SU-DHL-6 (cell line): ENCODE results near the gene EP300.
"Not testable (repeated sequence)": the region's sequence is repeated elsewhere in the genome, so short reads cannot be mapped to it uniquely, and the experiment has no call there.

Source experiments
- H2AFZ ChIP-seq: fragments of 200-600 bp; sonication (generic); 2 replicates; pipeline ENCODE4 v1.6.1; 2014; ENCODE audit warnings: low read depth, mild to moderate bottlenecking, moderate library complexity, mixed read lengths, antibody characterized with exemption, low read length; ENCODE audit not compliant: severe bottlenecking
- H3F3A ChIP-seq: fragments of 200-600 bp; shearing (Covaris generic); 2 replicates; pipeline ENCODE4 v1.6.0; 2016; ENCODE audit warnings: antibody characterized with exemption, mild to moderate bottlenecking; ENCODE audit not compliant: insufficient read depth
- H3K27ac ChIP-seq: fragments of 200-600 bp; sonication (generic); 2 replicates; pipeline ENCODE4 v1.5.1; 2016; ENCODE audit warnings: low read depth, mild to moderate bottlenecking, low read length, moderate library complexity, mixed read lengths
- H3K27me3 ChIP-seq: fragments of 200-600 bp; sonication (generic), shearing (Covaris generic); 2 replicates; pipeline ENCODE4 v1.6.0; 2014; ENCODE audit warnings: mild to moderate bottlenecking, low read length
- H3K36me3 ChIP-seq: fragments of 200-600 bp; sonication (generic); 2 replicates; pipeline ENCODE4 v1.6.1; 2014; ENCODE audit warnings: mild to moderate bottlenecking, low read length, mixed read lengths
- H3K4me2 ChIP-seq: fragments of 300-600, 200-600 bp; shearing (Covaris generic), sonication (generic); 2 replicates; pipeline ENCODE4 v1.6.0; 2014; ENCODE audit warnings: low read length, low read depth, mild to moderate bottlenecking; ENCODE audit not compliant: poor library complexity, severe bottlenecking
- H3K4me3 ChIP-seq: fragments of 200-600 bp; sonication (generic); 2 replicates; pipeline ENCODE4 v1.5.1; 2014; ENCODE audit warnings: antibody characterized with exemption, low read length, mild to moderate bottlenecking, mixed read lengths; ENCODE audit not compliant: insufficient read depth, poor library complexity, severe bottlenecking
- H3K79me2 ChIP-seq: fragments of 200-600 bp; sonication (generic); 2 replicates; pipeline ENCODE4 v1.6.1; 2014; ENCODE audit warnings: mild to moderate bottlenecking, low read length, moderate library complexity; ENCODE audit not compliant: insufficient read depth
- H3K9ac ChIP-seq: fragments of 200-600 bp; sonication (generic); 2 replicates; pipeline ENCODE4 v1.7.0; 2014; ENCODE audit warnings: mild to moderate bottlenecking, low read length
- H3K9me2 ChIP-seq: fragments of 200-600 bp; sonication (generic); replicated peaks from 2 replicates; pipeline ENCODE4 v1.6.1; 2014; ENCODE audit warnings: low read length; ENCODE audit not compliant: insufficient read depth
- H3K9me3 ChIP-seq: fragments of 200-600 bp; sonication (generic); 2 replicates; pipeline ENCODE4 v1.6.1; 2014; ENCODE audit warnings: low read length, mixed read lengths; ENCODE audit not compliant: insufficient read depth
- H4K20me1 ChIP-seq: fragments of 200-600 bp; sonication (generic); 2 replicates; pipeline ENCODE4 v1.6.1; 2014; ENCODE audit warnings: low read depth, mild to moderate bottlenecking, antibody characterized with exemption, low read length, moderate library complexity, mixed read lengths
- CTCF ChIP-seq: fragments of 200-600 bp; sonication (generic); IDR thresholded peaks from one replicate; pipeline ENCODE4 v1.5.1; 2017; ENCODE audit warnings: antibody characterized with exemption, mild to moderate bottlenecking, low read length, moderate library complexity; ENCODE audit not compliant: insufficient read depth, poor library complexity, severe bottlenecking
- EZH2phosphoT487 ChIP-seq: fragments of 200-600 bp; sonication (generic), shearing (Covaris generic); conservative IDR thresholded peaks from 2 replicates; pipeline ENCODE4 v1.6.1; 2018; ENCODE audit warnings: mild to moderate bottlenecking, antibody characterized with exemption, low read length, moderate library complexity, mixed read lengths

EP300 gene

GRCh38 chr22:41057076-41057475 is 35.3 kb upstream of the EP300 start:
- Histone ChIP-seq H3K4me3 (no peak overlapping the region), H3K36me3 (no peaks in the 10 kb centered on the region), H4K20me1 (no peaks in the 10 kb centered on the region), H3K79me2 (no peaks in the 10 kb centered on the region), H2AFZ (no peak overlapping the region), H3K9ac (no peak overlapping the region), H3K9me2 (no peaks in the 10 kb centered on the region), H3K9me3 (no peaks in the 10 kb centered on the region), H3F3A (no peaks in the 10 kb centered on the region), H3K27me3 (no peaks in the 10 kb centered on the region), H3K4me2 (no peak overlapping the region), H3K27ac (no peak overlapping the region)
- TF ChIP-seq EZH2phosphoT487, result no peak

- Histone ChIP-seq H2AFZ (no peak overlapping the region), H3K9ac (no peak overlapping the region), H3K4me2 (no peak overlapping the region), H3K27ac (no peak overlapping the region), H3K4me3 (no peak overlapping the region), H3K27me3 (no peaks in the 10 kb centered on the region), H3K9me3 (no peaks in the 10 kb centered on the region), H3F3A (no peaks in the 10 kb centered on the region), H3K79me2 (no peaks in the 10 kb centered on the region), H3K9me2 (no peaks in the 10 kb centered on the region), H4K20me1 (no peaks in the 10 kb centered on the region), H3K36me3 (no peaks in the 10 kb centered on the region)
- TF ChIP-seq EZH2phosphoT487, result no peak
- TF ChIP-seq CTCF, result no peak
Observed at GRCh38 chr22:41062146-41062545, 30.2 kb upstream of the EP300 start.

- not testable (repeated sequence) for H3K4me2 ChIP-seq, H3K27ac ChIP-seq, H4K20me1 ChIP-seq, H3K9me2 ChIP-seq, H3K4me3 ChIP-seq, H3K79me2 ChIP-seq, H3K9ac ChIP-seq, H3K9me3 ChIP-seq, H3K36me3 ChIP-seq, H2AFZ ChIP-seq, H3K27me3 ChIP-seq
- peaks cover 16% of the 10 kb centered on the region for H3F3A ChIP-seq
Observed at GRCh38 chr22:41064326-41064725, 28.1 kb upstream of the EP300 start.

- H3K9me3 ChIP-seq, H3K27ac ChIP-seq, H3K4me3 ChIP-seq, H4K20me1 ChIP-seq, H2AFZ ChIP-seq, H3K79me2 ChIP-seq, H3K9ac ChIP-seq, H3K36me3 ChIP-seq, H3K9me2 ChIP-seq, H3K4me2 ChIP-seq, H3K27me3 ChIP-seq: not testable (repeated sequence)
- peaks cover 31% of the 10 kb centered on the region for H3F3A ChIP-seq
Observed at GRCh38 chr22:41066341-41066740, 26.1 kb upstream of the EP300 start.

GRCh38 chr22:41067968-41068367 is 24.4 kb upstream of the EP300 start:
- not testable (repeated sequence) for H3K9me2 ChIP-seq, H3K27me3 ChIP-seq, H3K79me2 ChIP-seq, H4K20me1 ChIP-seq, H3K36me3 ChIP-seq, H3K9me3 ChIP-seq
- Histone ChIP-seq H3K27ac (peak overlapping the region; percentile 91), H2AFZ (peak overlapping the region; percentile 95), H3K4me3 (peak overlapping the region; percentile 30), H3F3A (peaks cover 31% of the 10 kb centered on the region), H3K4me2 (peak overlapping the region; percentile 73), H3K9ac (peak overlapping the region; percentile 52; the same call in 1 of the 2 replicates)
